ENCODE results near the gene COG2. TPM values are rescaled to one million over a fixed set of nuclear protein-coding genes. Genes with fewer than 3 reads are reported as not detected.

The COG2 gene
- total RNA-seq, 1 donor from 2014 or later, result 20.2 TPM

Other genes starting within 250 kb of the COG2 start
- 20.7 TPM for gene PGBD5, start 216.1 kb upstream of the COG2 start, total RNA-seq
- 6.4 TPM for gene AGT, start 71.6 kb downstream of the COG2 start, total RNA-seq
- not detected for gene CAPN9, start 104.9 kb downstream of the COG2 start, total RNA-seq
- gene C1orf198, start 226.0 kb downstream of the COG2 start, total RNA-seq, result 17.9 TPM